Caco-2 (cell line): ENCODE results near the gene ST3GAL3. TPM values are rescaled to one million over a fixed set of nuclear protein-coding genes. Genes with fewer than 3 reads are reported as not detected.

Source experiments
- BruUV-seq: library from RNA; stranded (reverse); fragments of 400-500 nt; replicated peaks from 2 replicates; lab custom pipeline; 2021; lab: Mats Ljungman, UMichigan
- CTCF ChIA-PET: fragments of 300-600 bp; sonication (Branson Sonifier 250); formaldehyde crosslinking; loops from one replicate; lab custom pipeline; 2022; ENCODE audit warnings: antibody characterized with exemption; lab: Charles Lee
- POLR2A ChIA-PET: fragments of 300-600 bp; sonication (Branson Sonifier 250); formaldehyde crosslinking; loops from one replicate; lab custom pipeline; 2022; ENCODE audit warnings: antibody characterized with exemption; lab: Charles Lee
- DNase-seq, 2 experiments: peaks; one replicate each; pipeline versions ENCODE4 v3.0.0 to v3.0.0-alpha.2; 2020 to 2022
- H3K27me3 ChIP-seq: replicated peaks from 2 replicates; pipeline ENCODE4 v1.6.0; 2011; ENCODE audit warnings: low read length; ENCODE audit not compliant: control insufficient read depth, insufficient read depth
- H3K36me3 ChIP-seq: 2 replicates; pipeline ENCODE4 v1.5.1; 2011; ENCODE audit warnings: low read length; ENCODE audit not compliant: control insufficient read depth, insufficient read depth
- H3K4me1 ChIP-seq: fragments of 250-450 bp; sonication (Bioruptor Pico); 2 replicates; pipeline ENCODE4 v1.5.1; 2020; ENCODE audit warnings: mild to moderate bottlenecking
- H3K4me3 ChIP-seq: 2 replicates; pipeline ENCODE4 v1.5.1; 2011; ENCODE audit warnings: low read depth, mild to moderate bottlenecking, control low read depth, low read length
- H3K9me3 ChIP-seq: fragments of 250-450 bp; sonication (Bioruptor Pico); 2 replicates; pipeline ENCODE4 v1.5.1; 2020; ENCODE audit warnings: mild to moderate bottlenecking, moderate library complexity
- H3K27ac Mint-ChIP-seq: one replicate; pipeline ENCODE4 v1.8.0; 2022; ENCODE audit warnings: mixed read lengths; ENCODE audit not compliant: unreplicated experiment
- H3K27me3 Mint-ChIP-seq: one replicate; pipeline ENCODE4 v1.8.0; 2022; ENCODE audit warnings: mixed read lengths; ENCODE audit not compliant: insufficient read depth, unreplicated experiment
- H3K36me3 Mint-ChIP-seq: one replicate; pipeline ENCODE4 v1.8.0; 2022; ENCODE audit warnings: mild to moderate bottlenecking, mixed read lengths; ENCODE audit not compliant: insufficient read depth, unreplicated experiment
- H3K4me1 Mint-ChIP-seq: one replicate; pipeline ENCODE4 v1.8.0; 2022; ENCODE audit warnings: low read depth, mixed read lengths; ENCODE audit not compliant: unreplicated experiment
- H3K4me3 Mint-ChIP-seq: one replicate; pipeline ENCODE4 v1.8.0; 2022; ENCODE audit warnings: mild to moderate bottlenecking, moderate library complexity, mixed read lengths; ENCODE audit not compliant: unreplicated experiment
- H3K9me3 Mint-ChIP-seq: one replicate; pipeline ENCODE4 v1.8.0; 2022; ENCODE audit warnings: mixed read lengths; ENCODE audit not compliant: unreplicated experiment
- CTCF ChIP-seq, 2 experiments: fragments of 200-600 bp in 1 of 2; IDR thresholded peaks; 1 replicate in 1 of 2; 2 replicates in 1 of 2; pipeline versions ENCODE4 v1.5.1 to v1.8.0; 2011 to 2022; ENCODE audit warnings: antibody characterized with exemption in 1 of 2, control low read depth in 1 of 2, inconsistent platforms in 1 of 2, low read depth in 1 of 2, low read length in 1 of 2, mild to moderate bottlenecking in 1 of 2, moderate library complexity in 1 of 2; ENCODE audit not compliant: insufficient read depth in 1 of 2, severe bottlenecking in 1 of 2, unreplicated experiment in 1 of 2
- intact Hi-C: fragments of 100-400 bp; cut with micrococcal nuclease; formaldehyde crosslinking; loops from one replicate; pipeline ENCODE4 v1.10.0; 2022; ENCODE audit not compliant: unreplicated experiment
- total RNA-seq: library from RNA; stranded (reverse); gene quantifications from 2 replicates; pipeline ENCODE4 v1.2.3, GENCODE V29; 2022

The ST3GAL3 gene
- total RNA-seq, 1 experiment from 2014 or later, result 5.6 TPM

- Mint-ChIP-seq H3K4me1 (peaks cover 7% of the 10 kb centered on the region), H3K27ac (no peak overlapping the region), H3K4me3 (no peak overlapping the region), H3K27me3 (no peaks in the 10 kb centered on the region), H3K9me3 (no peaks in the 10 kb centered on the region), H3K36me3 (peaks cover 19% of the 10 kb centered on the region)
- Histone ChIP-seq H3K36me3 (no peaks in the 10 kb centered on the region), H3K9me3 (no peaks in the 10 kb centered on the region), H3K4me3 (no peak overlapping the region), H3K4me1 (peaks cover 9% of the 10 kb centered on the region), H3K27me3 (no peaks in the 10 kb centered on the region)
- ChIA-PET CTCF (no interaction called here), POLR2A (no interaction called here)
- DNase-seq, result no peak
- TF ChIP-seq CTCF (IDR thresholded peaks at IDR 0.05; ENCODE audit: insufficient read depth in 1 of 2, low read depth in 1 of 2, low read length in 1 of 2, severe bottlenecking in 1 of 2, unreplicated experiment in 1 of 2), result no peak
- BruUV-seq, result no TSS peak
- intact Hi-C loops, result no loop called here
Measured at GRCh38 chr1:43711049-43711448, 3.7 kb downstream of the ST3GAL3 start.

GRCh38 chr1:43711524-43712386, 4.4 kb downstream of the ST3GAL3 start:
- no peak overlapping the region for H3K4me3 Mint-ChIP-seq
- peaks cover 7% of the 10 kb centered on the region for H3K4me1 Mint-ChIP-seq
- H3K27me3 Mint-ChIP-seq, result no peaks in the 10 kb centered on the region
- ChIA-PET CTCF (no interaction called here), POLR2A (no interaction called here)
- H3K27ac Mint-ChIP-seq, result no peak overlapping the region
- Histone ChIP-seq H3K4me3 (no peak overlapping the region), H3K9me3 (no peaks in the 10 kb centered on the region), H3K4me1 (peaks cover 9% of the 10 kb centered on the region), H3K36me3 (no peaks in the 10 kb centered on the region), H3K27me3 (no peaks in the 10 kb centered on the region)
- intact Hi-C loops, result no loop called here
- BruUV-seq, result no TSS peak
- H3K36me3 Mint-ChIP-seq, result peaks cover 12% of the 10 kb centered on the region
- TF ChIP-seq CTCF (IDR thresholded peaks at IDR 0.05; ENCODE audit: insufficient read depth in 1 of 2, low read depth in 1 of 2, low read length in 1 of 2, severe bottlenecking in 1 of 2, unreplicated experiment in 1 of 2), result no peak
- DNase-seq, result no peak
- no peaks in the 10 kb centered on the region for H3K9me3 Mint-ChIP-seq

GRCh38 chr1:43716559-43717281, 9.4 kb downstream of the ST3GAL3 start:
- ChIA-PET POLR2A (no interaction called here), CTCF (no interaction called here)
- Histone ChIP-seq H3K9me3 (no peaks in the 10 kb centered on the region), H3K27me3 (no peaks in the 10 kb centered on the region), H3K36me3 (no peaks in the 10 kb centered on the region), H3K4me1 (no peaks in the 10 kb centered on the region), H3K4me3 (no peak overlapping the region)
- TF ChIP-seq CTCF (IDR thresholded peaks at IDR 0.05; ENCODE audit: insufficient read depth in 1 of 2, low read depth in 1 of 2, low read length in 1 of 2, severe bottlenecking in 1 of 2, unreplicated experiment in 1 of 2), result no peak
- intact Hi-C loops, result no loop called here
- no peak overlapping the region for H3K4me3 Mint-ChIP-seq
- H3K27me3 Mint-ChIP-seq, result no peaks in the 10 kb centered on the region
- H3K27ac Mint-ChIP-seq, result no peak overlapping the region
- H3K4me1 Mint-ChIP-seq, result no peaks in the 10 kb centered on the region
- H3K9me3 Mint-ChIP-seq, result no peaks in the 10 kb centered on the region
- no peak for DNase-seq
- BruUV-seq, result no TSS peak
- H3K36me3 Mint-ChIP-seq, result no peaks in the 10 kb centered on the region
